Testis (tissue), 3 donors: ENCODE results near the gene ATP10B. TPM values are rescaled to one million over a fixed set of nuclear protein-coding genes. Genes with fewer than 3 reads are reported as not detected.

ENCODE experiments used
- DNase-seq: peaks from one replicate; pipeline ENCODE4 v3.0.0-alpha.2; 2019
- H3K27ac ChIP-seq, 2 donors: fragments of 200-600 bp; sonication (generic); one replicate each; pipeline ENCODE4 v1.5.1; 2019
- H3K27me3 ChIP-seq: fragments of 200-600 bp; sonication (generic); one replicate; pipeline ENCODE4 v1.5.1; 2019
- H3K36me3 ChIP-seq: fragments of 200-600 bp; sonication (generic); one replicate; pipeline ENCODE4 v1.5.1; 2017; ENCODE audit warnings: low read depth; ENCODE audit errors: missing control alignments
- H3K4me1 ChIP-seq: fragments of 200-600 bp; sonication (generic); one replicate; pipeline ENCODE4 v1.5.1; 2019
- H3K4me3 ChIP-seq, 2 donors: fragments of 200-600 bp; sonication (generic); one replicate each; pipeline ENCODE4 v1.5.1; 2017 to 2019
- H3K9me3 ChIP-seq: fragments of 200-600 bp; sonication (generic); one replicate; pipeline ENCODE4 v1.5.1; 2017
- POLR2A ChIP-seq: fragments of 450-650 bp; IDR thresholded peaks from one replicate; pipeline ENCODE4 v1.6.1; 2017; ENCODE audit warnings: antibody characterized with exemption, mild to moderate bottlenecking, moderate library complexity
- WGBS, 2 donors: methylation state at CpG; one replicate each; pipeline ENCODE4 v1.1.5; 2018; 5-methylcytosine and 5-hydroxymethylcytosine counted together
- intact Hi-C: fragments of 100-400 bp; cut with DNase I; formaldehyde crosslinking; loops from one replicate; pipeline ENCODE4 v1.15.1; 2023; ENCODE audit warnings: low total_unique reads
- polyA plus RNA-seq: library from polyadenylated mRNA; stranded (reverse); fragments of 350-450 nt; fragmentation: Illumina TruSeq; extraction: RNeasy Lipid Tissue Mini Kit (QIAGEN cat#74804); gene quantifications from one replicate; pipeline ENCODE4 v1.2.3, GENCODE V29; 2014; ENCODE audit warnings: low read depth, low replicate concordance; ENCODE audit not compliant: insufficient read depth
- total RNA-seq, 2 donors: library from RNA; depleted of rRNA; stranded (reverse); fragments of >200 nt; gene quantifications; one replicate each; pipeline ENCODE4 v1.2.3, GENCODE V29; 2016
- TF ChIP-seq, protein P1 (sequence below), 3 experiments: fragments of 450-650 bp in 2 of 3; fragments of 200-600 bp in 1 of 3; sonication (generic) in 1 of 3; IDR thresholded peaks; one replicate each; pipeline ENCODE4 v1.5.1; 2016 to 2019; ENCODE audit warnings: antibody characterized with exemption in 3 of 3, mild to moderate bottlenecking in 2 of 3, moderate library complexity in 1 of 3

ATP10B gene
- total and polyA plus RNA-seq, 3 donors from 2014 or later = 0.63 to 2.0 (median 1.9) TPM

DNA sequence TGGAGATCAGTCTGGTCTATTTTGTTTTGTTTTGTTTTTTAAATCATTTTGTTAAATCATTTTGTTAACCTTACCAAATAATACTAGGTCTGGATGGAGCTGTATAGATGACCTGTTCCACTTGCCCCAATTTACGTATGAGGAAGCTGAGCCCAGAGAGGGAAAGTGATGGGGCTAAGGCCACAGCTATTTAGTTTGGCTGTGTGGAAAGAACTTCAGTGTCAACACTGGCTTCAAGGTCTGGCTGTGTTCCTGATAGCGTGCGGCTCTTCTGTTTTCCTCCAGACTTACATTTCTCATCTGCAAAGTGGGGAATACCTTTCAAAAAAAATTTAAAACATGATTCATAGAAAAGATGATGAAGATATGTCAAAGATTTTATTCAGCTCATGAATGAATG lies 317.9 kb downstream of the ATP10B start:
- H3K4me3 ChIP-seq = no peak overlapping the region
- no peak overlapping the region for H3K27ac ChIP-seq
- intact Hi-C loops = no loop called here
- no peaks in the 10 kb centered on the region for H3K36me3 ChIP-seq
- H3K27me3 ChIP-seq = no peaks in the 10 kb centered on the region
- H3K4me1 ChIP-seq = peaks cover 5% of the 10 kb centered on the region
- 33 to 45% methylated on average over 3 of the region's 3 CpGs for WGBS, 2 donors
- TF ChIP-seq POLR2A = no peak
- TF ChIP-seq, protein P1, sequence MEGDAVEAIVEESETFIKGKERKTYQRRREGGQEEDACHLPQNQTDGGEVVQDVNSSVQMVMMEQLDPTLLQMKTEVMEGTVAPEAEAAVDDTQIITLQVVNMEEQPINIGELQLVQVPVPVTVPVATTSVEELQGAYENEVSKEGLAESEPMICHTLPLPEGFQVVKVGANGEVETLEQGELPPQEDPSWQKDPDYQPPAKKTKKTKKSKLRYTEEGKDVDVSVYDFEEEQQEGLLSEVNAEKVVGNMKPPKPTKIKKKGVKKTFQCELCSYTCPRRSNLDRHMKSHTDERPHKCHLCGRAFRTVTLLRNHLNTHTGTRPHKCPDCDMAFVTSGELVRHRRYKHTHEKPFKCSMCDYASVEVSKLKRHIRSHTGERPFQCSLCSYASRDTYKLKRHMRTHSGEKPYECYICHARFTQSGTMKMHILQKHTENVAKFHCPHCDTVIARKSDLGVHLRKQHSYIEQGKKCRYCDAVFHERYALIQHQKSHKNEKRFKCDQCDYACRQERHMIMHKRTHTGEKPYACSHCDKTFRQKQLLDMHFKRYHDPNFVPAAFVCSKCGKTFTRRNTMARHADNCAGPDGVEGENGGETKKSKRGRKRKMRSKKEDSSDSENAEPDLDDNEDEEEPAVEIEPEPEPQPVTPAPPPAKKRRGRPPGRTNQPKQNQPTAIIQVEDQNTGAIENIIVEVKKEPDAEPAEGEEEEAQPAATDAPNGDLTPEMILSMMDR (IDR thresholded peaks at IDR 0.05) = no peak
- H3K9me3 ChIP-seq = no peaks in the 10 kb centered on the region
- DNase-seq = peak; percentile 25

GRCh38 chr5:160525471-160526261 lies 326.3 kb downstream of the ATP10B start:
- WGBS, 2 donors = 85 to 90% methylated on average over 3 of the region's 3 CpGs
- no peaks in the 10 kb centered on the region for H3K9me3 ChIP-seq
- no peaks in the 10 kb centered on the region for H3K36me3 ChIP-seq
- no peak overlapping the region for H3K4me3 ChIP-seq
- TF ChIP-seq, protein P1 (IDR thresholded peaks at IDR 0.05) = no peak
- no peak for TF ChIP-seq POLR2A
- peaks cover 16% of the 10 kb centered on the region for H3K4me1 ChIP-seq
- no peaks in the 10 kb centered on the region for H3K27me3 ChIP-seq
- H3K27ac ChIP-seq = peak overlapping the region; percentile 66 to 69
- DNase-seq = no peak
- intact Hi-C loops = no loop called here

DNA sequence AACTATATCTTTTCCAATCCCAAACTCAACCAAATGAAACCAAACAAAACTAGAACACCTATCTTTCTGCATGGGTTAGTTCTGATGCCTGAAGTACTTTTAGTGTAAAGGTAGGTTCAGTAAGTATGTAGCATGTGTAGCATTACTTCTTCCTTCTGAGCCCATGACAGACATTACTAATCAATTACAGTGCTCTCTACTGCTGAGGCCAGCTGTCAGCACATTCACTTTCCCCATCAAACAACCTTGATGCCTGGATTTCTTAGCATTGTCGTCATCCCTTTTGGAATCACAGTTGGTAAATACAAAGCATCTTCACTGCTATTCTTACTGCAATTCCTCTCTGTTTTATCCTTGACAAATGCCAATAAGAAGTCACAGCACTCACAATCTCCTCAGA lies 327.2 kb downstream of the ATP10B start:
- Histone ChIP-seq H3K4me3 (no peak overlapping the region), H3K27me3 (no peaks in the 10 kb centered on the region), H3K36me3 (no peaks in the 10 kb centered on the region), H3K9me3 (no peaks in the 10 kb centered on the region), H3K27ac (peak overlapping the region; percentile 66 to 69), H3K4me1 (peaks cover 23% of the 10 kb centered on the region)
- intact Hi-C loops = no loop called here
- WGBS, 2 donors = 61 to 81% methylated on average over 1 of the region's 1 CpG
- TF ChIP-seq, protein P1 (IDR thresholded peaks at IDR 0.05) = no peak
- no peak for TF ChIP-seq POLR2A
- DNase-seq = no peak

GRCh38 chr5:160523502-160524163 lies 328.4 kb downstream of the ATP10B start:
- Histone ChIP-seq H3K27me3 (no peaks in the 10 kb centered on the region), H3K27ac (peak overlapping the region; percentile 27 to 69), H3K4me1 (peaks cover 23% of the 10 kb centered on the region), H3K36me3 (no peaks in the 10 kb centered on the region), H3K9me3 (no peaks in the 10 kb centered on the region), H3K4me3 (no peak overlapping the region)
- no peak for DNase-seq
- intact Hi-C loops = no loop called here
- TF ChIP-seq, protein P1 (IDR thresholded peaks at IDR 0.05) = no peak
- no peak for TF ChIP-seq POLR2A
- 47 to 59% methylated on average over 4 of the region's 4 CpGs for WGBS, 2 donors

GRCh38 chr5:160521392-160521663 lies 330.7 kb downstream of the ATP10B start:
- H3K27me3 ChIP-seq = no peaks in the 10 kb centered on the region
- H3K27ac ChIP-seq = peak overlapping the region; percentile 11 to 42
- TF ChIP-seq, protein P1 (IDR thresholded peaks at IDR 0.05) = no peak
- no peak for TF ChIP-seq POLR2A
- no peak for DNase-seq
- H3K4me1 ChIP-seq = peaks cover 13% of the 10 kb centered on the region
- no peak overlapping the region for H3K4me3 ChIP-seq
- no peaks in the 10 kb centered on the region for H3K36me3 ChIP-seq
- intact Hi-C loops = no loop called here
- no peaks in the 10 kb centered on the region for H3K9me3 ChIP-seq
